SU-DHL-6 (cell line): ENCODE results near the gene ZFAND3.

ENCODE experiments used
- H2AFZ ChIP-seq: fragments of 200-600 bp; sonication (generic); 2 replicates; pipeline ENCODE4 v1.6.1; 2014; ENCODE audit warnings: low read depth, mild to moderate bottlenecking, moderate library complexity, mixed read lengths, antibody characterized with exemption, low read length; ENCODE audit not compliant: severe bottlenecking
- H3F3A ChIP-seq: fragments of 200-600 bp; shearing (Covaris generic); 2 replicates; pipeline ENCODE4 v1.6.0; 2016; ENCODE audit warnings: antibody characterized with exemption, mild to moderate bottlenecking; ENCODE audit not compliant: insufficient read depth
- H3K27ac ChIP-seq: fragments of 200-600 bp; sonication (generic); 2 replicates; pipeline ENCODE4 v1.5.1; 2016; ENCODE audit warnings: low read depth, mild to moderate bottlenecking, low read length, moderate library complexity, mixed read lengths
- H3K27me3 ChIP-seq: fragments of 200-600 bp; sonication (generic), shearing (Covaris generic); 2 replicates; pipeline ENCODE4 v1.6.0; 2014; ENCODE audit warnings: mild to moderate bottlenecking, low read length
- H3K36me3 ChIP-seq: fragments of 200-600 bp; sonication (generic); 2 replicates; pipeline ENCODE4 v1.6.1; 2014; ENCODE audit warnings: mild to moderate bottlenecking, low read length, mixed read lengths
- H3K4me2 ChIP-seq: fragments of 300-600, 200-600 bp; shearing (Covaris generic), sonication (generic); 2 replicates; pipeline ENCODE4 v1.6.0; 2014; ENCODE audit warnings: low read length, low read depth, mild to moderate bottlenecking; ENCODE audit not compliant: poor library complexity, severe bottlenecking
- H3K4me3 ChIP-seq: fragments of 200-600 bp; sonication (generic); 2 replicates; pipeline ENCODE4 v1.5.1; 2014; ENCODE audit warnings: antibody characterized with exemption, low read length, mild to moderate bottlenecking, mixed read lengths; ENCODE audit not compliant: insufficient read depth, poor library complexity, severe bottlenecking
- H3K79me2 ChIP-seq: fragments of 200-600 bp; sonication (generic); 2 replicates; pipeline ENCODE4 v1.6.1; 2014; ENCODE audit warnings: mild to moderate bottlenecking, low read length, moderate library complexity; ENCODE audit not compliant: insufficient read depth
- H3K9ac ChIP-seq: fragments of 200-600 bp; sonication (generic); 2 replicates; pipeline ENCODE4 v1.7.0; 2014; ENCODE audit warnings: mild to moderate bottlenecking, low read length
- H3K9me2 ChIP-seq: fragments of 200-600 bp; sonication (generic); replicated peaks from 2 replicates; pipeline ENCODE4 v1.6.1; 2014; ENCODE audit warnings: low read length; ENCODE audit not compliant: insufficient read depth
- H3K9me3 ChIP-seq: fragments of 200-600 bp; sonication (generic); 2 replicates; pipeline ENCODE4 v1.6.1; 2014; ENCODE audit warnings: low read length, mixed read lengths; ENCODE audit not compliant: insufficient read depth
- H4K20me1 ChIP-seq: fragments of 200-600 bp; sonication (generic); 2 replicates; pipeline ENCODE4 v1.6.1; 2014; ENCODE audit warnings: low read depth, mild to moderate bottlenecking, antibody characterized with exemption, low read length, moderate library complexity, mixed read lengths
- EZH2phosphoT487 ChIP-seq: fragments of 200-600 bp; sonication (generic), shearing (Covaris generic); conservative IDR thresholded peaks from 2 replicates; pipeline ENCODE4 v1.6.1; 2018; ENCODE audit warnings: mild to moderate bottlenecking, antibody characterized with exemption, low read length, moderate library complexity, mixed read lengths
- TF ChIP-seq, protein P1 (sequence below): fragments of 200-600 bp; sonication (generic); IDR thresholded peaks from one replicate; pipeline ENCODE4 v1.5.1; 2017; ENCODE audit warnings: antibody characterized with exemption, mild to moderate bottlenecking, low read length, moderate library complexity; ENCODE audit not compliant: insufficient read depth, poor library complexity, severe bottlenecking

The ZFAND3 gene

DNA sequence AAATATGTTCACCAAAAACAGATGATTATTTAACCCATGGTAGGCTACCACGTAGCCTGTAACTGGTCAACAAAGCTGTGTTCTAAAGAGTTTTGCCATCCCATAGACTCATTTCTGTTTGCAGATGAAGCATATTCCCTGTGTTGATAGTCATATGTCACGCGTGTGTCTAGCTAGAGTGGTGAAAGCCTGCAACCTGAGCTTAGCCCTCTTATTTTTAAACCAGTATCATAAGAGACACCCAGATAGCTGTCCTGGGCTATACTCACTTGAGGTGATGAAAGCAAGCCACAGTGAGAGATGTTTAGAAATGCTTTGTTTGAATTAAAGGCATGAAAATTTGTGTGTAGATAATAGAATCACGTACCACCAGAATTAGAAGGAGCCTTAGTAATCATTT is 307.8 kb downstream of the ZFAND3 start:
- Histone ChIP-seq H4K20me1 (no peaks in the 10 kb centered on the region), H3K4me2 (no peak overlapping the region), H3K9me2 (no peaks in the 10 kb centered on the region), H3K27me3 (no peaks in the 10 kb centered on the region), H3K36me3 (no peaks in the 10 kb centered on the region), H2AFZ (no peak overlapping the region), H3K4me3 (no peak overlapping the region), H3K9ac (no peak overlapping the region), H3K9me3 (no peaks in the 10 kb centered on the region), H3K27ac (no peak overlapping the region), H3F3A (no peaks in the 10 kb centered on the region), H3K79me2 (no peaks in the 10 kb centered on the region)
- TF ChIP-seq, protein P1, sequence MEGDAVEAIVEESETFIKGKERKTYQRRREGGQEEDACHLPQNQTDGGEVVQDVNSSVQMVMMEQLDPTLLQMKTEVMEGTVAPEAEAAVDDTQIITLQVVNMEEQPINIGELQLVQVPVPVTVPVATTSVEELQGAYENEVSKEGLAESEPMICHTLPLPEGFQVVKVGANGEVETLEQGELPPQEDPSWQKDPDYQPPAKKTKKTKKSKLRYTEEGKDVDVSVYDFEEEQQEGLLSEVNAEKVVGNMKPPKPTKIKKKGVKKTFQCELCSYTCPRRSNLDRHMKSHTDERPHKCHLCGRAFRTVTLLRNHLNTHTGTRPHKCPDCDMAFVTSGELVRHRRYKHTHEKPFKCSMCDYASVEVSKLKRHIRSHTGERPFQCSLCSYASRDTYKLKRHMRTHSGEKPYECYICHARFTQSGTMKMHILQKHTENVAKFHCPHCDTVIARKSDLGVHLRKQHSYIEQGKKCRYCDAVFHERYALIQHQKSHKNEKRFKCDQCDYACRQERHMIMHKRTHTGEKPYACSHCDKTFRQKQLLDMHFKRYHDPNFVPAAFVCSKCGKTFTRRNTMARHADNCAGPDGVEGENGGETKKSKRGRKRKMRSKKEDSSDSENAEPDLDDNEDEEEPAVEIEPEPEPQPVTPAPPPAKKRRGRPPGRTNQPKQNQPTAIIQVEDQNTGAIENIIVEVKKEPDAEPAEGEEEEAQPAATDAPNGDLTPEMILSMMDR = no peak
- TF ChIP-seq EZH2phosphoT487 = no peak

DNA sequence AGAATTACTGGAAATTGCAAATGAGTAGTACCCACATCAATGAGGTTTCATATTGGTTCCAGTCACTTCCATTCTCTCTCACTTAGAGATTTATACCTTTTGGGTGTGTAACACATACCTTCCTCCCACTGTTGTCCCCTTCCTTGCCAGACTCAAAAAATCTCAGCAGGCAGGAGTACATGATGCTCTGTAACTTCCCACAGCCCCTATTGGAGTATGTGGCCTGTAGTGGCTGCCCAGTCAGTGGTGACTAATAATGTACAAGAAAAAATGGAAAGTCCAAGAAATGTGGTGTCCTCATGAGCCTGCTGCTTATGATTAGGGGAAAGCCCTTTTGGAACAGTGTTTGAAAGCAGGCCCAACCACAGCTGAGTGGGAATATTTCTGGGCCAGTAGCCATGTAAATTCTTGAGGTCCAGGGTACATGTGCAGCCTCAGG is 312.0 kb downstream of the ZFAND3 start:
- Histone ChIP-seq H3K4me2 (no peak overlapping the region), H3K79me2 (no peaks in the 10 kb centered on the region), H3K9me3 (no peaks in the 10 kb centered on the region), H3K9ac (no peak overlapping the region), H3K36me3 (no peaks in the 10 kb centered on the region), H3K27me3 (no peaks in the 10 kb centered on the region), H4K20me1 (no peaks in the 10 kb centered on the region), H3K27ac (no peak overlapping the region), H3K4me3 (no peak overlapping the region), H3F3A (no peaks in the 10 kb centered on the region), H2AFZ (no peak overlapping the region), H3K9me2 (no peaks in the 10 kb centered on the region)
- TF ChIP-seq, protein P1 = no peak
- TF ChIP-seq EZH2phosphoT487 = no peak

DNA sequence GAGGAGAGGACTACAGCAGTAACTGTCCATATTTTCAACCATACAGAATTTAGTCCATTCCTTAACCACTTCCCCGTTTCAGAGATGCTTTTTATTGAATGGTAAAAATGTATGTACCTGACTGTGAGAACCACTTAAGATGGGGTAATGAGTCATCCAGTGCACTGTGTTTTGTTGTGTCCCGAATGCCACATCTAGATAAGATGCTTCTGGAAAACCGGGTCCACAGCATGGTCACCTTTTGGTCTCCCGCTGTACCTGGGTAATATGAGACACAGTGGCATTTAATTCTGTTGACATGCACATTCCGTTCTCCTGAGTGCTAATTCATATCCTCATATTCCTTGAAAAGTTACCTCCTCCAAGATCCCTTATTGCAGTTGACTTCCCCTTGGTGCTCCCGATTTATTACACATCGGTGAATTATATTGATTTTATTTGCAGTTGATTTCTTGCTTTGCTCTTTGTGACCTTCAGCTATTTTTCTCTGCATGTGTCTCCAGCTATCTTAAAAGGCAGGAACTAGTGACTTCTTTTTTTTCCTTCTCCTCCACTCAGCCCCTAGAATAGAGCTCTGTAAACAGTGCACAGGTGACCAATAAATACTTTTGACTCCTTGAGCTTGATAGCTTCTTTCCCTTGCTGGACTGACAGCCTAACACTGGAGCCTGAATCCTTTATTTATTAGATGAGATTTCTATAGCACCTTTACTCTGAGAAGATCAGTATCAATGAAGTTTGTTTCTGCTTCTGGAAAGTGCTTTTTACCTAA is 314.6 kb downstream of the ZFAND3 start:
- Histone ChIP-seq H3K9me2 (no peaks in the 10 kb centered on the region), H3K4me3 (no peak overlapping the region), H4K20me1 (no peaks in the 10 kb centered on the region), H3K27me3 (no peaks in the 10 kb centered on the region), H3K9me3 (no peaks in the 10 kb centered on the region), H3K79me2 (no peaks in the 10 kb centered on the region), H3K27ac (no peak overlapping the region), H3K4me2 (no peak overlapping the region), H3K36me3 (no peaks in the 10 kb centered on the region), H2AFZ (no peak overlapping the region), H3F3A (no peaks in the 10 kb centered on the region), H3K9ac (no peak overlapping the region)
- no peak for TF ChIP-seq EZH2phosphoT487
- TF ChIP-seq, protein P1 = no peak
